ENCODE data around the gene NPHS1.

DNA sequence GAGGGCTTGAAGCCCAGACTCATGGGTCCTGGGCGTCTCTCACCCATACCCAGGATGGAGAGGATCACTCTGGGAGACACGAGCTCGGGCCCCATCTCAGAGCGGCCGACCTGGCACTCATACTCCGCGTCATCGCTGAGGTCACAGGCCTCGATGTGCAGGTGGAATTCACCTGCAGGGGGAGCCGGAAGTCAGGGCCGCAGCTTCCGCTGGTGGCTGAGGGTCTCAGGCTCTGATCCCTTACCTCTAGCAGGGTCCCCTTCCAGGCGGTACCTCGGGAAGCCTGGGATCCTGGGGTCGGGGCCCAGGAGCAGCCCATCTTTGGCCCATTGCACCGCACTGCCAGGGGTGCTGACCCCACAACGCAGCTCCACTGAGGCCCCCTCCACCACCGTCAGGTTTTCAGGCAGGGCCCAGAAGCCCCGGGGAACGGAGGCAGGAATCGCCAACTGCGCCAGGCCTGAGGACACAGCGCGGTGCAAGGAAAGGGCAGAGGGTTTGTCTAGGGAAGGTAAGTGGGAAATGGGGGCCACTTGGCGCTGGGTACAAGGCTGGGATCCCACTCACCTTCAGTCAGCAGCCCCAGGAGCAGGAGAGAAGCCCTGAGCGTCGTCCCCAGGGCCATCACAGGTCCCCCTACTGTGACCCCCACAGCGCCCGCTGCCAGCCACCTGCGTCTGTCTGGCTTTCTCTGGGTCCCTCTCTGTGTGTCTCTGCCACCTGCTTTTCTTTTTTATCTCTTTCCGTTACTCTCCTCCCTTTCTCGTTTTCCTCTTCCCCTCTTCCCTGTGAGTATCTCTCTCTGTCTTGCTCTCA, 883 bp downstream of the NPHS1 start:
- TF ChIP-seq POLR2A (IDR thresholded peaks at IDR 0.05) (no peak), POLR2AphosphoS5 (IDR thresholded peaks at IDR 0.05) (no peak), CTCF (IDR thresholded peaks at IDR 0.05) (no peak), EP300 (IDR thresholded peaks at IDR 0.05) (no peak)
